ENCODE data around the gene SIPA1. TPM values are rescaled to one million over a fixed set of nuclear protein-coding genes. Genes with fewer than 3 reads are reported as not detected.
A peak's percentile ranks its signal among the peaks of the same experiment; 100 is the strongest.

SIPA1 gene
- polyA plus RNA-seq, 4 donors, result 21.7 to 45.2 (median 33.1) TPM

DNA sequence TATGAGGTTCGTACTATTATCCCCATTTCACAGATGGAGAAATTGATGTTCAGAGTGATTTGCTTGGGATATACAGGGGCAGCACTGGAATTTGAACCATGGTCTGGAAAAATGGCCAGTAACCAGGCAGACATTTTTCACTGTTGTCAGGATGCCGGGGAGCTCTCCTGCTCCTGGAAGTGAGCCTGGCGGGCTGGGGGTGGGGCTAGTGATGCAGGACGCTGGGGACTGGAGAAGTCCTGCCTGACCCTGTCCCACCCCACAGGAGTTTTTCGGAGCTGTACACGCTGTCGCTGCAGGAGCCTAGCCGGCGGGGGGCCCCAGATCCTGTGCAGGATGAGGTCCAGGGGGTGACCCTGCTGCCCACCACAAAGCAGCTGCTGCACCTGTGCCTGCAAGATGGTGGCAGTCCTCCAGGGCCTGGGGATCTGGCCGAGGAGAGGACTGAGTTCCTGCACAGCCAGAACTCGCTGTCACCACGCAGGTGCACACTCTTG, 11.1 kb downstream of the SIPA1 start:
- H3K27me3 ChIP-seq (ENCODE audit: control insufficient read depth in 3 of 3, insufficient read depth in 3 of 3, low read length in 3 of 3), result peaks cover 0 to 3% (median 0%) of the 10 kb centered on the region in 3 donors
- no peaks in the 10 kb centered on the region for H3K9me3 ChIP-seq (ENCODE audit: control insufficient read depth in 2 of 2, insufficient read depth in 1 of 2, low read depth in 1 of 2, low read length in 1 of 2)
- peaks cover 5 to 40% (median 7%) of the 10 kb centered on the region in 3 donors for H3K4me1 ChIP-seq (ENCODE audit: control insufficient read depth in 3 of 3, insufficient read depth in 2 of 3, low read depth in 1 of 3, low read length in 2 of 3)
- no peak for FAIRE-seq
- H3K36me3 ChIP-seq (ENCODE audit: control insufficient read depth in 3 of 3, insufficient read depth in 2 of 3, low read depth in 1 of 3, low read length in 3 of 3), result peaks cover 0 to 54% (median 0%) of the 10 kb centered on the region in 3 donors
- H3K4me3 ChIP-seq (ENCODE audit: low read depth in 1 of 3, low read length in 3 of 3), result no peak overlapping the region
- H3K27ac ChIP-seq (ENCODE audit: low read depth in 1 of 3, low read length in 2 of 3), result peak overlapping the region in 1 of 3 donors; percentile 17
- WGBS, 3 donors, result 68 to 75% (median 71%) methylated on average over 12 of the region's 12 CpGs
- no peak for DNase-seq

GRCh38 chr11:65649656-65650546, 12.0 kb downstream of the SIPA1 start:
- H3K4me1 ChIP-seq (ENCODE audit: control insufficient read depth in 3 of 3, insufficient read depth in 2 of 3, low read depth in 1 of 3, low read length in 2 of 3), result peaks cover 5 to 40% (median 7%) of the 10 kb centered on the region in 3 donors
- WGBS, 3 donors, result 82 to 88% (median 83%) methylated on average over 14 to 16 of the region's 16 CpGs
- no peak for DNase-seq
- no peak for FAIRE-seq
- H3K27me3 ChIP-seq (ENCODE audit: control insufficient read depth in 3 of 3, insufficient read depth in 3 of 3, low read length in 3 of 3), result peaks cover 0 to 3% (median 0%) of the 10 kb centered on the region in 3 donors
- peak overlapping the region in 1 of 3 donors; percentile 17 for H3K27ac ChIP-seq (ENCODE audit: low read depth in 1 of 3, low read length in 2 of 3)
- no peaks in the 10 kb centered on the region for H3K9me3 ChIP-seq (ENCODE audit: control insufficient read depth in 2 of 2, insufficient read depth in 1 of 2, low read depth in 1 of 2, low read length in 1 of 2)
- H3K36me3 ChIP-seq (ENCODE audit: control insufficient read depth in 3 of 3, insufficient read depth in 2 of 3, low read depth in 1 of 3, low read length in 3 of 3), result peaks cover 0 to 57% (median 0%) of the 10 kb centered on the region in 3 donors
- no peak overlapping the region for H3K4me3 ChIP-seq (ENCODE audit: low read depth in 1 of 3, low read length in 3 of 3)

- peaks cover 0 to 3% (median 0%) of the 10 kb centered on the region in 3 donors for H3K27me3 ChIP-seq (ENCODE audit: control insufficient read depth in 3 of 3, insufficient read depth in 3 of 3, low read length in 3 of 3)
- WGBS, 3 donors, result 65 to 70% (median 68%) methylated on average over 18 to 20 of the region's 20 CpGs
- H3K9me3 ChIP-seq (ENCODE audit: control insufficient read depth in 2 of 2, insufficient read depth in 1 of 2, low read depth in 1 of 2, low read length in 1 of 2), result no peaks in the 10 kb centered on the region
- peaks cover 5 to 36% (median 7%) of the 10 kb centered on the region in 3 donors for H3K4me1 ChIP-seq (ENCODE audit: control insufficient read depth in 3 of 3, insufficient read depth in 2 of 3, low read depth in 1 of 3, low read length in 2 of 3)
- peaks cover 3 to 58% (median 4%) of the 10 kb centered on the region in 3 donors for H3K36me3 ChIP-seq (ENCODE audit: control insufficient read depth in 3 of 3, insufficient read depth in 2 of 3, low read depth in 1 of 3, low read length in 3 of 3)
- FAIRE-seq, result no peak
- no peak overlapping the region for H3K4me3 ChIP-seq (ENCODE audit: low read depth in 1 of 3, low read length in 3 of 3)
- DNase-seq, result no peak
- H3K27ac ChIP-seq (ENCODE audit: low read depth in 1 of 3, low read length in 2 of 3), result peak overlapping the region in 1 of 3 donors; percentile 97
Measured at GRCh38 chr11:65650547-65651338, 12.8 kb downstream of the SIPA1 start.

DNA sequence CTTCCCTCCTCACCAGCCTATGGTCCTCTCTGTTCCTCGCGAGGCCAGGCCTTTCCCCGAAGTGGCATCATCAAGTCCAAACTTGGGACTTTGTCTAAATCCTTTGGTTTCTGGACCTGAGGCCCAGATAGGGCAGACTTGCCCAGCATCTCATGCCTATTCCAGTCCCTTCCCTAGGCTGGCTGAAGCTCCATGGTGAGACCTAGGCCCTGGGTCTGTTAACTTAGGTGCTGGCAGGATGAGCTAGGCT, 13.4 kb downstream of the SIPA1 start:
- H3K4me3 ChIP-seq (ENCODE audit: low read depth in 1 of 3, low read length in 3 of 3), result no peak overlapping the region

DNA sequence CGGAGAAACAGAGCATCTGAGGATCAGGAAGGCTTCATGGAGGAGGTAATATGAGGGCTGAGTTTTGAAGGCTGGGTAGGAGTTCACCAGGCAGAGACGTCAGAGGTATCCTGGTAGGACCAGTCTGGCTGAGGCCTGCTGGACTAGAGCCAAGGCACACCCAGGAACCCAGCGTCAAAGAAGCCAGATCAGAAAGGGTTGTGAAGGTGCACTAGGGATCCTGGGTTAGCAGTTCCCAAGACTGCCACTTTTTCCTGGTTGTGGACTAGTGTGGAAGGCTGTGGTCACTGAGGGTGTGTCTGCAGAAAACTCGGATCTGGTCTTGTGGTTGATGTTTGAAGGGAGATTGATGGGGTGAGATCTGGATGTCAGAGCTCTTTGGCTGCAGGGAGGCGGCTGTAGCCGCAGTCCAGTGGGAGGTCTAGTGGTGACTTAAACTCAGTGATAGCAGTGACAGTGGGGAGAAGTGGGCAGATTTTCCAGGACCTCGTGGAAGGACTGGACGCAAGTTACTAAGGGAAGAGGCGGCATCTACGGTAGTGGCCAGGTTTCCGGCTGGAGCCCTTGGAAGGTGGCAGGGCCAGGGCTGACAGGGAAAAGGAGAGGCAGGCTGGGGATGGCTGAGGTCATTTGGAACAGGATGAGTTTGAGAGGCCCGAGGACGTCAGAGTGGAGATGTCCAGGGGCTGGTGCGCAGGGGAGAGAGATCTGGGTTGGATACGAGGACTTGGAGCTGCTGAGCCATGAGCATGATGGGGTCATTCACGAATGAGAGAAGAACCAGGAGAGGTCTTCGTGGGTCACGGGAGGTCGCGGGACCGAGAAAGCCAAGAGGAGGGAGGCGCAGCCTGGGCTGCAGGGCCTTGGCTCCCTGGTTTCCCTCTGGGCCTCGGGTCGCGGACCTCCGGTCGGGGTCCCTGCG, 13.9 kb downstream of the SIPA1 start:
- 16 to 27% (median 19%) methylated on average over 19 to 28 of the region's 28 CpGs for WGBS, 3 donors
- peaks cover 5 to 35% (median 7%) of the 10 kb centered on the region in 3 donors for H3K4me1 ChIP-seq (ENCODE audit: control insufficient read depth in 3 of 3, insufficient read depth in 2 of 3, low read depth in 1 of 3, low read length in 2 of 3)
- peaks cover 3 to 61% (median 4%) of the 10 kb centered on the region in 3 donors for H3K36me3 ChIP-seq (ENCODE audit: control insufficient read depth in 3 of 3, insufficient read depth in 2 of 3, low read depth in 1 of 3, low read length in 3 of 3)
- peaks cover 0 to 2% (median 0%) of the 10 kb centered on the region in 3 donors for H3K27me3 ChIP-seq (ENCODE audit: control insufficient read depth in 3 of 3, insufficient read depth in 3 of 3, low read length in 3 of 3)
- peak; percentile 43 to 84 for DNase-seq
- peak overlapping the region in 2 of 3 donors; percentile 51 to 66 for H3K4me3 ChIP-seq (ENCODE audit: low read depth in 1 of 3, low read length in 3 of 3)
- no peak for FAIRE-seq
- H3K27ac ChIP-seq (ENCODE audit: low read depth in 1 of 3, low read length in 2 of 3), result peak overlapping the region; percentile 85 to 97 (median 94)
- H3K9me3 ChIP-seq (ENCODE audit: control insufficient read depth in 2 of 2, insufficient read depth in 1 of 2, low read depth in 1 of 2, low read length in 1 of 2), result no peaks in the 10 kb centered on the region

More for the DNA sequence above, 13.4 kb downstream of the SIPA1 start:
- Histone ChIP-seq H3K4me1 (ENCODE audit: control insufficient read depth in 3 of 3, insufficient read depth in 2 of 3, low read depth in 1 of 3, low read length in 2 of 3) (peaks cover 5 to 35% (median 7%) of the 10 kb centered on the region in 3 donors), H3K9me3 (ENCODE audit: control insufficient read depth in 2 of 2, insufficient read depth in 1 of 2, low read depth in 1 of 2, low read length in 1 of 2) (no peaks in the 10 kb centered on the region), H3K36me3 (ENCODE audit: control insufficient read depth in 3 of 3, insufficient read depth in 2 of 3, low read depth in 1 of 3, low read length in 3 of 3) (peaks cover 3 to 58% (median 4%) of the 10 kb centered on the region in 3 donors), H3K27me3 (ENCODE audit: control insufficient read depth in 3 of 3, insufficient read depth in 3 of 3, low read length in 3 of 3) (peaks cover 0 to 3% (median 0%) of the 10 kb centered on the region in 3 donors), H3K27ac (ENCODE audit: low read depth in 1 of 3, low read length in 2 of 3) (peak overlapping the region in 2 of 3 donors; percentile 62 to 97)
- FAIRE-seq (no peak), DNase-seq (no peak)
- WGBS, 3 donors, result 89 to 94% (median 94%) methylated on average over 3 of the region's 3 CpGs

DNA sequence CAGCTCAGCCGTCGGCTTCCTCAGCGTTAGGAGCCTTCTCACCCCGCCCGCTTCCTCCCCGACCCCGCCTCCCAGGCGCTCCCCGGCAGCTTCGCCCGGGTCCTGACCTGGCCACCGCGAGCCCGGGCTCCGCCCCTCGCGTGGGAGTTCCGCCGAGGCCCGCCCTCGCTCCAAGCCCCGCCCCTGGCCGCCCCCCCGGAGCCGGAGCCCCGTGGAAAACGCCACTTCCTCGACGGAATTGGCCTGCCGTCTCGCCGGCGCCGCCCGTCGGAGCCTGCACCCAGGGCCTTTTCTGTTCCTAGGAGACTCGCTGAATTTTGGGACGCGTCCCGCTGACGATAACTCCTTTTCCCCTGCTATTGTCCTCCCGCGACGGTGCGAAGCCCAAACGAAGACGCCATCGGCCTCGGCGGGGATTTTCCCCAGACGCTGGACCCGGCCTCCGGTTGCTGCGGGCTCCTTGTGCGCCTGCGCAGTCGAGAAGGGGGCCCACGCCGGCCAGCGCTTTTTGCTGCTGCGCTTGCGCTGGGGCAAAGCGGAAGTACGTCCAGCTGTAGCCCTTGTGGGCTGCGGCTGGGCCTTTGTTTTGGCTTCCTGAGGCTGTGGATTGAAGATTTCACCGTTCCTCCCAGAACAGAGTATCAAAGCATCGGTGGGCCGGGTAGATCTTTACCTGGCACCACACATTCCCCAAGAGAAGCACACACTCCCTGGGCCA, 14.8 kb downstream of the SIPA1 start:
- peak overlapping the region; percentile 38 to 66 (median 51) for H3K4me3 ChIP-seq (ENCODE audit: low read depth in 1 of 3, low read length in 3 of 3)
- 0 to 1% (median 1%) methylated on average over 62 to 68 of the region's 68 CpGs for WGBS, 3 donors
- peak overlapping the region; percentile 85 to 97 (median 94) for H3K27ac ChIP-seq (ENCODE audit: low read depth in 1 of 3, low read length in 2 of 3)
- no peaks in the 10 kb centered on the region for H3K27me3 ChIP-seq (ENCODE audit: control insufficient read depth in 3 of 3, insufficient read depth in 3 of 3, low read length in 3 of 3)
- H3K4me1 ChIP-seq (ENCODE audit: control insufficient read depth in 3 of 3, insufficient read depth in 2 of 3, low read depth in 1 of 3, low read length in 2 of 3), result peaks cover 5 to 35% (median 7%) of the 10 kb centered on the region in 3 donors
- H3K9me3 ChIP-seq (ENCODE audit: control insufficient read depth in 2 of 2, insufficient read depth in 1 of 2, low read depth in 1 of 2, low read length in 1 of 2), result no peaks in the 10 kb centered on the region
- DNase-seq (peak; percentile 93 to 96), FAIRE-seq (no peak)
- peaks cover 3 to 70% (median 10%) of the 10 kb centered on the region in 3 donors for H3K36me3 ChIP-seq (ENCODE audit: control insufficient read depth in 3 of 3, insufficient read depth in 2 of 3, low read depth in 1 of 3, low read length in 3 of 3)

All from small intestine (tissue), 7 donors.